GM11168 (cell line): ENCODE results near the gene IL1R1.
"Not testable (repeated sequence)": the region's sequence is repeated elsewhere in the genome, so short reads cannot be mapped to it uniquely, and the experiment has no call there.

ENCODE experiments used
- in situ Hi-C: fragments of 300-500 bp; cut with MboI; formaldehyde crosslinking; loops from one replicate; pipeline ENCODE4 v1.12.0; 2022; ENCODE audit warnings: low sequenced_read_pairs; ENCODE audit not compliant: unreplicated experiment

The IL1R1 gene

GRCh38 chr2:102141970-102142828, at the start of gene IL1R1:
TSS of gene IL1R1 (plus strand) at chr2:102142746. CDS start at chr2:102157725, 14,979 bp downstream.
- in situ Hi-C loops: no loop called here

- in situ Hi-C loops: no loop called here
These were observed 48.9 kb upstream of the IL1R1 start for GRCh38 chr2:102093662-102094061.

- in situ Hi-C loops: no loop called here
These were observed 47.6 kb upstream of the IL1R1 start for GRCh38 chr2:102094917-102095316.

- in situ Hi-C loops: no loop called here
These were observed 46.4 kb upstream of the IL1R1 start for GRCh38 chr2:102096103-102096502.

GRCh38 chr2:102098756-102099155, 43.8 kb upstream of the IL1R1 start:
- in situ Hi-C loops: no loop called here

- in situ Hi-C loops: no loop called here
These were observed 42.8 kb upstream of the IL1R1 start for GRCh38 chr2:102099536-102100298.

GRCh38 chr2:102100371-102101096, 42.0 kb upstream of the IL1R1 start:
- in situ Hi-C loops: no loop called here

- in situ Hi-C loops: no loop called here
These were observed 41.3 kb upstream of the IL1R1 start for GRCh38 chr2:102101097-102101848.

GRCh38 chr2:102101849-102102635, 40.5 kb upstream of the IL1R1 start:
- in situ Hi-C loops: no loop called here

GRCh38 chr2:102102636-102102948, 40.0 kb upstream of the IL1R1 start:
- in situ Hi-C loops: not testable (repeated sequence)

GRCh38 chr2:102103284-102103683, 39.3 kb upstream of the IL1R1 start:
- in situ Hi-C loops: no loop called here

- in situ Hi-C loops: no loop called here
These were observed 38.3 kb upstream of the IL1R1 start for GRCh38 chr2:102103992-102104871.

GRCh38 chr2:102106133-102106556, 36.4 kb upstream of the IL1R1 start:
- in situ Hi-C loops: no loop called here

GRCh38 chr2:102106813-102107740, 35.5 kb upstream of the IL1R1 start:
- in situ Hi-C loops: not testable (repeated sequence)

- in situ Hi-C loops: no loop called here
These were observed 34.8 kb upstream of the IL1R1 start for GRCh38 chr2:102107741-102108070.

- in situ Hi-C loops: no loop called here
These were observed 33.5 kb upstream of the IL1R1 start for GRCh38 chr2:102109016-102109415.

GRCh38 chr2:102110171-102110570, 32.4 kb upstream of the IL1R1 start:
- in situ Hi-C loops: no loop called here
